ENCODE measurements around the gene ODF4.
"Not testable (repeated sequence)": the region's sequence is repeated elsewhere in the genome, so short reads cannot be mapped to it uniquely, and the experiment has no call there.

GRCh38 chr17:8394497-8394896, 54.9 kb downstream of the ODF4 start:
- TF ChIP-seq CTCF, POLR2A, POLR2AphosphoS5, EP300 (IDR thresholded peaks at IDR 0.05): not testable (repeated sequence)
